HCEC 1CT (cell line): ENCODE data around the gene RUNX3.

Experiments
- DNase-seq: peaks from one replicate; pipeline ENCODE4 v3.0.0-alpha.2; 2017

The RUNX3 gene

DNA sequence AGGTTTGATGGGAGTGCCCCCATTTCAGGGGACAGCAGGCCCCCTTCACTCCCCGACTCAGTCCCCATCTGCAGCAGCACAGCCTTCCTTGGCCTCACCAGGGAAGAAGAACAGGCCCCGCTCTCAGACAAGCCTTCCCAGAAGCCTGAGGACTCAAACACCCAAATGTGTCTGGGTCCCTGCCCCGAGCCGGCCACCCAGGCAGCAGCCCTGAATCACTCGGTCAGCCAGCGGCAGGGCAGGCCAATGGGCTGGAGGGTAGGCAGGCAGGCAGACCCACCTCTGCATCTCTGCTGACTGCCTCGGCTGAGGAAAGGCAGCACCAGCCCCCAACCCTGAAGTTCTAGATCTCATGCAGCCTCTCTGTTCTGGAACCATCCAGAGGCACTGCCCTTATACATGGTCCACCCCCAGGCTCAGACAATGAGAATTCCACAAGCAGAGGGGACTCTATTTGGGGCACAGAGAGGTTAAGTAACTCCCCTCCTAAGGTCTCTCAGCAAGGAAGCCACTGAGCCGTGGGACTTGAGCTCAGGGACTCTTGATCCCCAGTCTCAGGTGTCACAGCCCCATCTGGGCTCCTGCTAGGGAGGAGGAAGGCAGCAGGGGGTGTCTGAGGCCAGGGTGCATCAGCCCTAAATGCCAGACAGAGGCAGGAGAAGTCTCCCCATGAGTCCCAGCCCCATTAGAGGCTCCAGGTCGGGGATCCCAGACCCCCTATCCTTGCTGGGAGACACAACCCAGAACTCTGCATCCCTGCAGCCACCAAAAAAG lies 33.2 kb upstream of the RUNX3 start:
- DNase-seq = no peak

DNA sequence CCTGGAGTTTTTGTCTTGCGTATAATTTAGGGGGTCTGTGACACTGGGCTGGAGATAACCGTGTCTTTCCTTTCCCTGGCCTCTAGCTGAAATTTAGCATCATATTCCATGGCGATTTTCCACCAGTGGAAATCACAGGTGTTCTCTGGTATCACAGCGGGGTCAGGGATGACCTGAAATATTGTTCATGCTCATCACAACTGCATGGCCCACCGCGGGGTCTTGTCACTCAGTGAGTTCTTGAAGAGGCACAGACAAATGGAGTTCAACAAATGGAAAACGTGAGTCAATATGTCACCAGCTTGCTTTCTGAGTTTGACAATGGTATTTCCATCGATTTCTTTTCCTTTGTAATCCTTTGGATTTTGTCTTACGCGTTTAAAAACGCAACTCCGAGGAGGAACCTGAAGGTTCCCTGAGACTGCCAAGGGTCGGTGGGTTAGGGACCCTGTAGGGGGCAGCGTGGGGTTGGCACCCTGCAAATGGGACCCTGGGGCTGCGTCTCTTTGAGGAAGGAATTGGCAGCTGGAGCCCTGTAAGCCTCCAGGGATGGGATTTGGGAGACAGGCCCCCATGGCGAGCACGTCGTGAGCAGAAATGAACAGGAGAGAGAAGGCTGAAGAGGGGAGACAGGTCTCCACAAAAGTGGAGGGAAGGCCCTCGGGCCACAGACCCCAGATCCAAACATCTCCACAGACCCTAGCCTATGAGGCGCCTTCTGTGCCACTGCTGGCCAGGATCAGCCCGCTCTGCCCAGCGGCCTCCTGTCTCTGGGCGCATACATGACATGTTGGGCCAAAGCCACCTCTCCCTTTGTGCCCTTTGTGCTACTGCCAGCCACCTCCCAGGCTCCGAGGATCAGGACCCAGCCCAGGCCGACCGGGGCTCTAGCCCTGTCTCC lies 32.1 kb upstream of the RUNX3 start:
- DNase-seq = no peak

DNA sequence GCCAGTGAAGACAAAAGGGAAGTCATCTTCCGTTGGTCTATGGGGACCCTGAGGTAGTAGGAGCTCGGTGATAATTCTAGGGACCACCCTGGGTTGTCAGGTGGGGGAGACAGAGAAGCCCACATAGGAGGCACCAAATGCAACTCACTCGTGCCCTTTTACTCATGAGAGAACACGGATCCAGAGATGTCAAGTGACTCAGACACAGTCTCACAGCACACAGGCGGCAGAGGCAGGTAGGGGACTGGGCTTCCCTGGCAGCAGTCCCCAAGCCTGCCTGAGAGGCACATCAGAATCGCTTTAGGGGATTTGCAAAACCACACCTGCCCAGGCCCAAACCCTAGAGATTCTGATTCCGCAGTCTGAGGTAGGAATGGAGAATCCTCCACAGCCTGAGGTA lies 31.3 kb upstream of the RUNX3 start:
- no peak for DNase-seq

DNA sequence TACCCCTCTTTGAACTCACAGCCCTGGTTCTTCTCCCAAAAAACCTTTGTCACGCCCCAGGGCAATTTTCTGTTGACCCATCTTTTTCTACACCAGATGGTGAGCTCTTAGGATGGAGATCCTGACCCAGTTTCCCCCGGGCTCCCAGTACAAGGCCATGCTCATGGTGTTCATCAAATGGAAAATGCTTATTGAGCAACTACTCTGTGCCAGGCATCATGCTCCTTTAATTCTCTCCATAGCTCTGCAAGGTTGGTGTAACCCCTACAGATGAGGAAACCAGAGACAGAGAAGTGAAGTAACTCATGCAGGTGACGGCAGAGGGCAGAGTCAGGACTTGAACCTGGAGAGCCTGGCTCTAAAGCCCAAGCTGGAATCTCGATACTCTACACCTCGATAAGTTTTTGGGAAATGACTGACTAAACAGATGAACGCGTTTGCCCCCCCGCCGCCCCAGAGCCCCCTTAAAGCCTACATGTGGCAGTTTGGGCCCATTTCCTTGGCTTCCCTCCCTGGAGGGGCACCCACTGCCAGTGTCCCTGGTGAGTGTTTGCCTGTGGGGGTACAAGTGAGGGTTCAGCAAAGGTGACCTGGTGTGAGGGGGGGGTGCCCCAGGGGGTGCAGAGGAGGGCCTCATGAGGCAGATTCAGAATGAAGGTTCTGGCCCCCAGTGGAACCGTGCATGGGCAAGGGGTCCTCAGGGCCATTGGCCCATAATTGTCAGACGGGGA lies 30.2 kb upstream of the RUNX3 start:
- no peak for DNase-seq

GRCh38 chr1:24959623-24959975 lies 29.5 kb upstream of the RUNX3 start:
- DNase-seq = no peak

GRCh38 chr1:24958766-24959622 lies 28.9 kb upstream of the RUNX3 start:
- no peak for DNase-seq

DNA sequence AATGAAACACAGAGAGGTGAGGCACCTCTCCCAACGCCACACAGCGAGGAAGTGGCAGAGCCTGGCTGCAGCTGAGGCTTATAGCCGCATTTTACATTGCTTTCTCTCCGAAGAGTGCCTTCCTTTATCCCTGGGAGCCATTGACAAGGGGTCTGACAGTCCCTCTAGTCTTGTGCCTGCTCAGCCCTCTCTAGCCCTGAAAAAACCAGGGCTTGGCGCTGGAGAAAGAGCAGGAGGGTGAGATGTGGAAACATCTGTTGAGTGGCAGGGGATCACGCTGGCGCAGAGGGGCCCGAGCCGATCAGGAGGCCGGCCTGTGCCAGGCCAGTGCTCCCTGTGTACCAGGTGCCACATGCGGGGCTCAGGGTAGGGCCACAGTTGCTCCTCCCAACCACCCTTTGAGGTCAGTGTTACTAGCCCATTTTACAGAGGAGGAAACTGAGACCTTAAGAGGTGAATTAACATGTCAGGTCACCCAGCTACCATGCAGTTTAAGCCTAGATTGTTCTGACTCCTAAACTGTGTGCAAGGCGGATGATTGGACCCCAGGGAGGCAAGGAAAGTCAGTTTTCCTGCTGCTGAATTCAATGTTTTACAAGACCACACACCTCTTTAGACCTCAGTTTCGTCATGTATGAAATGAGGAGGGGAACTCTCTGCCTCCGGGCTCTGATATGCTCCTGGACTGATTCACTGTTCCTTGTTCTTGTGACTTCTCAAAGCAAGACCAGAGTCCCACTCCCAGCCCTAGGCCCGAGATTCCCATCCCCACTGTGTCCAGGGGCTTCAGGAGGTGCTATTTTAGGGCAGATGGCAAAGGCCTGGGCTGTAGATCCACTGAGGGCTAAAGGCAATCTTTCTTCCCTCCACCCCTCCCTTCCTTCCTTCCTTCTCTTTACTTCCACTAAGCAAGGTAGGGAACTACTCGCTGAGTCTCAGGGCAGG lies 28.0 kb upstream of the RUNX3 start:
- no peak for DNase-seq

DNA sequence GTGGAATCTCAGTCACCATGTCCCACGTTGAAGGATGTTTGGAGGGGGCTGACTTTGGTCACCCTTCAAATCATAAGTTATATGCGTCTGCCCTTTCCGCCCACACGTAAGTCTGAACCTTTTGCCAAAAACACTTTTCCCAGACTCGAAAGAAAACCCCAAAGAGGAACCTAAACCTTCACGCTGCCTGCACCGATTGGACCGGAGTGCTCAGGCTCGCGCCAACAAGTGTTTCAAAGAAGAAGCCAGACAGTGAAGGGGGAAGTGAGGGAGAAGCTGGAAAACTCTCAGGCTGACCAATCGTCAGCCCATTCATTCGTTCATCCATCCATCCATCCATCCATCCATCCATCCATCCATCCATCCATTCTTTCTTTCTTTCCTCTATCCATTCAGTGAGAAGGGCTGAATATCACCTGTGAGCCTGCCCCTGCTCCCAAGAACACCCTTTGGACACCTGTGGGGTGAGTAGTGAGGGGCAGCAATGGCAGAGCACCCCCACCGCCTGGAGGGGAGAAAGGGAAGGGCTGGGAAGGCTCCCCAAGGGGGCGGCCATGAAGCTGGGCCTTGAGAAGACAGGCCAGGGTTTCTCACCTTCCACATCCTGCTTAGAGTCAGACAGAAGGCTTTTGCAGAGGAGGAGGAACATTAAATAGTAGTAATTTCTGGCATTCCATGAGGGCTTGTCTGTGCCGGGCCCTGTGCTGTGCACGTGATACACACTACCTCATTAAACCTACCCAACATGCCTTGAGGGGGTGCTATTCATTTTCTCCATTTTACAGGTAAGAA lies 27.1 kb upstream of the RUNX3 start:
- DNase-seq = no peak

- no peak for DNase-seq
These were observed 25.8 kb upstream of the RUNX3 start for GRCh38 chr1:24955779-24956365.

DNA sequence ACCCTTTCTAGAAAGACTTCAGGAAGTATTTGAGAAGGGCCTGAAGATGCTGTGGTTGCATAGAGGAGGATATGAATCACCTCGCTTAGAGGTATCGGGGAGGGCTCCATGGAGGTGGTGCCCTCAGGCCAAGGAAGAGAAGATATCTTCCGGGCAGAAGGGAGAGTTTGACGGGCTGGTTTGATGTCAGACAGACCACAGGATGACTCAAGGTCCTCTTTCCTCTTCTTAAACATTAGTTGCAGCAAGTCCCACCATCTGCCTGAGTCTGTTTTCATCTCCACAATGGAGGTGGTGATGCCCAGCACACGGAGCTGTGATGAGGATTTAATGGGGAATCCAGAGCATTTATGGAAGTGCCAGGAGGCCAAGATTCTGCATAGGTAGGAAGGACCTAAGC lies 25.1 kb upstream of the RUNX3 start:
- DNase-seq = no peak

GRCh38 chr1:24954631-24955030 lies 24.6 kb upstream of the RUNX3 start:
- no peak for DNase-seq

- DNase-seq = no peak
These were observed 23.9 kb upstream of the RUNX3 start for GRCh38 chr1:24954022-24954421.

- DNase-seq = no peak
These were observed 22.4 kb upstream of the RUNX3 start for GRCh38 chr1:24952413-24952841.

- no peak for DNase-seq
These were observed 21.8 kb upstream of the RUNX3 start for GRCh38 chr1:24951810-24952412.

DNA sequence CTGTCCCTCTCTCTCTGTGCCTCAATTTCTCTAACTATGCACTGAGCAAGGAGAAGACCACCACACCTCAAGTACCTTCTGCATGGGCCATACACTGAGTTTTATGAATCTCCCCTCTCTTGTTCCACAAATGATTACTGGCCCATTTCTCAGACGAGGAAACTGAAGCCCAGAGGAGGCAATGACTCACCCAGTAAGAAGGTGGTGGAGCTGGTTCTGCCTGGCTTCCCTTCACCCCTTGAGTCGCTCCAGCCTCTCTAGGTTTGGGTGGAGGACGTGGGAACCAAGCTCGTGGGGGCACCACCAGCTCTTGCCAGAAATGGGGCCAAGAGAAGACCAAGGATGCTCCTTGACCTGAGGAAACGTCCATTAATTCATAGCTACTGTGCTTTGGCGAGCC lies 21.3 kb upstream of the RUNX3 start:
- DNase-seq = no peak

- peak; percentile 49 for DNase-seq
These were observed 19.3 kb upstream of the RUNX3 start for GRCh38 chr1:24949331-24949881.

DNA sequence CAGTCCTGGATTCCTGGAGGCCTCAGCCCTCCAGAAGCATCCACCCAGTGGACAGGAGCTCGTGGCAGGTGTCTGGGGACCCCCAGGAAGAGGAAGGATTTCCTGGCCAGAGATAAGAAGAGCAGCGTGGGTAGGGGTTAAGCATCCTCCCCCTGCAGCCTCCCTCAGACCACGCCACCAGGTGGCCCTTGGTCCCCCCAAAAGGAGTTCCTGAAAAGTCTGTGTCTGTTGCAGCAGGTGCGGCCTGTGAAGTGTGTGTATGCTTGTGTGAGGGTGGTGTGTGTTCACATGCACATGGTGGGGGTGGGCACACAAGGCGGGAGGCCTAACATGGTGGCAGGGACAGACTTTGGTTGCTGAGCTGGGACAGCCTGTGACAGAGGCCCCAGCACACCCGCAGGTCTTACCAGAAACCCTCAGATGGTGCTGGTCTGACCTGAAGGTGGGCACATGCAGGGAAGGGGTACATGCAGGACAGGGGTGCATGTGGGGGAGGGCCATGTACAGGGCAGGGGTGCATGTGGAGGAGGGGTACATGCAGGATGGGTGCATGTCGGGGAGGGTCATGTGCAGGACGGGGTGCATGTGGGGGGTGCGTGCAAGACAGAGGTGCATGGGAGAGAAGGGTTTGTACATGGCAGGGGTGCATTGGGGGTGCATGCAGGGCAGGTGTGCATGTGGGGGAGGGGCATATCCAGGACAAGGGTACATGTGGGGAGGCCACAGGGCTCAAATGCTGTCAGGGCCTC lies 18.2 kb upstream of the RUNX3 start:
- DNase-seq = no peak

GRCh38 chr1:24946861-24947658 lies 17.0 kb upstream of the RUNX3 start:
- DNase-seq = peak; percentile 7
